HUDEP-2 (cell line): ENCODE measurements around the gene RPL4.
"Not testable (repeated sequence)": the region's sequence is repeated elsewhere in the genome, so short reads cannot be mapped to it uniquely, and the experiment has no call there.

ENCODE experiments used
- DNase-seq, 76 experiments: peaks; one replicate each; lab custom pipeline; 2025; ENCODE audit not compliant: unreplicated experiment in 76 of 76; lab: John Stamatoyannopoulos, UW

The RPL4 gene

DNA sequence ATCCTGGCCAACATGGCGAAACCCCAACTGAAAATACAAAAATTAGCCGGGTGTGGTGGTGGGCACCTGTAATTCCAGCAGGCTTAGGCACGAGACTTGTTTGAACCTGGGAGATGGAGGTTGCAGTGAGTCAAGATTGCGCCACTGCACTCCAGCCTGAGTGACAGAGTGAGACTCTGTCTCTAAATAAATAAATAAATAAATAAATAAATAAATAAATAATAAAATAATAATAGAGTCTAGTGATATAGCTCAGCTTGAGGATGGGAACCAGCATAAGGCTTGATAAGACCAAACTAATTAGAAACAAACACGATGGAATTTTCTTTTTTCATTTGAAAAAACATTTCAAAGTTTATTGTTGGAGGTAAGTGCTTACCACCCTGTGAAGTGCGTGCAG, 43.4 kb downstream of the RPL4 start:
- DNase-seq = not testable (repeated sequence)

DNA sequence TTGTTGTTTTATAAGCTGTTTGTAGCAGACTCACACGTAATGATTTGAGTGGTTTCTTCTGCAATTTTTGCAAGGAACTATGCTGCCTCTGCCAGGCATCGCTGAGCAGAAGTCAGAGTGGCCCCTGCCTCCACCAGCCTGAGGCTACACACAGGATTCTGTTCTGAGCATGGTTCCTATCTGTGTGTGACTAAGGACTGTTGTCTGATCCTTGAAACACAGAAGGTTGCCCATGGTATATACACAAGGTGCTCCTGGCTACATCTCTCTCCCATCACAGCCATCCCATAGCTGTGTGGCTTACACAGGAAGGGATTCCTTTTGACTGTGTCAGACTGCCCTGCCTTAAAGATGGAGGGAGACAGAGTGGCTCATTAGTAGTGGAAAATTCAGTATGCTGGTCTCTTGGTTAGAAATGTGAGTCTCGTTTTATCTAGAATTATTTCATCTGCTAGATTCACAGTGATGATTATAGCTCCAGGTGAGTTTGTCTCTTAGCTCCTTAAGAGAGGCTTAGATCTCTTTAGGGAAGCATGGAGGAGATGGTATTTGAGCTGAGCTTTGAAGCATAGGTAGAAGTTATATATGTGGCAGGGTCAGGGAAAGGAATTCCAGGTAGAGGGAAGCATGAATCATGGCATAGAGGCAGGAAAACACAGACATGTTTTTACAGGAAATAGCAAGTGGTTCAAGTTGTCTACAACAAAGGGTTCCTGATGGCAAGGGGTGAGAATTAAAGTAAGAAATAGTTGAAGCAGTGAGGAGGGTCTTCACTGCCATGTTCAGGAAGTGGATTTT, 44.6 kb downstream of the RPL4 start:
- DNase-seq = no peak

DNA sequence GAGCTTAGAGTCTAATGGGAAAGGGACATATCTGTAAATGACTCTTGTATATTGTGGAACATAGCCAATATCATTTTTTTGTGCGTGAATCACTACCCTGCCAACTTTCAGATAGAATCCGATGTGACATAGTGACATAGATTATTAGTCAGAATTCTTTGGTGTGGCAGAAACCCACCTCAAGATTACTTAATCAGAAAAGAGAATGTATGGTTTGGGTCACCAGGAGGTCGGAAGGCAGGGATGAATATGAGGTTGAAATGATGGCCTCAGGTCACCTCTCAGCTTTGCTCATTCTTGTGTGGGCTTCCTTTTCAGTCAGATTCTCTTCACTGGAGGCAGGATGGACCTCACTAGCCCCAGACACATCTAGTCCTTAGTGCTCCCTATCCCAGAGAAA, 48.4 kb downstream of the RPL4 start:
- DNase-seq = no peak

DNA sequence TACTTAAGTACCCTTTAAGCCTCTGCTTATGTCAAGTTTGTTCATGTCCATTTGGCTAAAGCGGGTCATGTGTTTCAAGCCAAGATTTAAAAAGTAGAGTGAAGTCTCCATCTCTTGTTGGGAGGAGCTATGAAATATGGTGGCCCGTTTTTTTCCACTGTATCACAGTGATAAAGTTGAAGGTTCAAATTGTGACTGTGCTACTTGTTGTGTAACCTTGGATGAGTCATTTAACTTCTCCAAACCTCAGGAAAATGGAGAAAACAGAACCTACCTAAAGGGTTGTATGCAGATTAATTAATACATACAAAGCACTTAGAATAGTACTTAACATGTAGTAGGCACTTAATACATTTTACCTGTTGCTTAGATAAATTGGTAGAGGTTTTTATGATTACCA, 50.5 kb downstream of the RPL4 start:
- no peak for DNase-seq

DNA sequence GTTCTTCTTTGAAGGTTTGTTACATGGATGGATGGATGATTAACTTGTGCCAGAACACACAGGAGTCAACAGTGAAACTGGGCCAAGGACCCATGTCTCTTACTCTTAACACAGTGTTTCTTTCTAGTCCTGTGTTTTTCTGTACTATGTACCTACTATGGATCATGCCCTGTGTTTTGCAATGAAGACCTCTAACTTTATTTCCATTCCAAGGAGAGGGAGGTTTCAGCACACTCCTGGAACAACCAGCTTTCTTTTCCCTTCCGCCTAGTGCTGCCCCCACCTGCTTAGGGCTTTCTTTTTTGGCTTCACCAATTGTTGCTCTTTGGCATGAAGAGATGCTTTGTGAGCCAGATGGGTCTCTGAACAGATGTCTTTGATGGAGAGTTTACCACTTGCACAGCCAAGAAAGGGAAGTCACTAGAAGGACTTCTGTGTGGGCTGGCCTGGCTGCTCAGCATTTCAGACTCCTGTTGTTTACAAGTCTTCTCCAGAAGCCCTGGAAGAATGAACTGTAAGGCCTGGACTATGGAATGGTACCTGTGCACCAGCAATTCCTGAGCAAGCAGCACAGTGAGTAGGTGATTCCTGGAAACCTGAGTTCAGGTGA, 51.6 kb downstream of the RPL4 start:
- no peak for DNase-seq

DNA sequence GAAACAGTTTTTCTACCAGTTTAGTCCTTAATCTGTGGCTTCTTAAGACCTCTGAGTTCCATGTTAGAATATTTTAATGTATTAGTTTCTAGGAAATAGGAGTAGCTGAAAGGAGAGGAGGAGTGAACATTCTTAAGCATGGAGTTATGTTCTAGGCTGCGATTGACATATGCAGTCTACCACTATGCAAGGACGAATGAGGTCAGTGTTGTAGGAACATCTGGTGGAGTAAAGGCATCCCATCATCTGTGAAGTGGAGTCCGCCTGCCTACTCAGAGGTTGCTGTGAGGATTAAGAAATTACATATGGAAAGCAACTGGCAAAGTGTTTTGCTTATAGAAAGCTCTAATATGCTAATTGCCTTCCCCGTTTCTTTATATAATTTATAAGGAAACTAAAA, 52.2 kb downstream of the RPL4 start:
- DNase-seq = no peak
